ENCODE measurements around the gene CAMK2A. TPM values are rescaled to one million over a fixed set of nuclear protein-coding genes. Genes with fewer than 3 reads are reported as not detected.
A peak's percentile ranks its signal among the peaks of the same experiment; 100 is the strongest.

Gene CAMK2A
- total and polyA plus RNA-seq, 2 of the 4 experiments (the other 2 are of a cell fraction): 0.18 to 0.19 TPM

- TF ChIP-seq POLR2A (IDR thresholded peaks at IDR 0.05; ENCODE audit: low read depth, low read length) (no peak), MAFK (IDR thresholded peaks at IDR 0.05; ENCODE audit: low read depth, low read length) (peak; percentile 35; the same call in 1 of the 2 replicates), RFX5 (IDR thresholded peaks at IDR 0.05; ENCODE audit: low read depth, low read length) (no peak), ELK1 (IDR thresholded peaks at IDR 0.05; ENCODE audit: borderline replicate concordance, low read depth, low read length) (no peak)
- Histone ChIP-seq H2AFZ (replicated peaks; ENCODE audit: low read length, poor library complexity) (no peak overlapping the region), H2BK15ac (ENCODE audit: low read depth, low read length) (no peak overlapping the region), H4K5ac (ENCODE audit: low read depth, low read length) (no peak overlapping the region), H3K9me1 (ENCODE audit: insufficient read depth, low read length) (peaks cover 3% of the 10 kb centered on the region; the same call in 1 of the 2 replicates), H3K18ac (ENCODE audit: low read depth, low read length) (no peak overlapping the region), H2BK5ac (ENCODE audit: low read depth, low read length, poor library complexity, severe bottlenecking) (no peak overlapping the region), H3K23ac (ENCODE audit: low read depth, low read length) (no peak overlapping the region), H3K79me1 (ENCODE audit: low read depth in 1 of 2, low read length in 2 of 2) (no peaks in the 10 kb centered on the region), H3K36me3 (ENCODE audit: control insufficient read depth, insufficient read depth, low read length) (no peaks in the 10 kb centered on the region), H3K4ac (ENCODE audit: low read depth, low read length) (no peak overlapping the region), H3K56ac (ENCODE audit: extremely low read depth, insufficient read depth, low read length) (no peak overlapping the region), H3K27ac (ENCODE audit: insufficient read depth, low read length) (no peak overlapping the region), H3K4me1 (ENCODE audit: control insufficient read depth, insufficient read depth, low read length) (peaks cover 2% of the 10 kb centered on the region; the same call in 1 of the 2 replicates), H3K27me3 (ENCODE audit: control insufficient read depth, insufficient read depth, low read length) (no peaks in the 10 kb centered on the region), H3K9ac (ENCODE audit: low read depth, low read length) (no peak overlapping the region), H2AK5ac (ENCODE audit: low read depth, low read length) (no peak overlapping the region), H3K4me2 (ENCODE audit: low read depth, low read length) (no peak overlapping the region), H3K4me3 (ENCODE audit: insufficient read depth, low read depth, low read length) (no peak overlapping the region), H2BK20ac (ENCODE audit: low read depth, low read length) (no peak overlapping the region), H2BK120ac (ENCODE audit: low read depth, low read length) (no peak overlapping the region), H3K14ac (replicated peaks; ENCODE audit: low read depth, low read length) (no peak overlapping the region), H4K8ac (ENCODE audit: low read depth in 2 of 2, low read length in 2 of 2) (no peak overlapping the region), H3K9me3 (ENCODE audit: control insufficient read depth, insufficient read depth, low read length) (no peaks in the 10 kb centered on the region), H4K20me1 (ENCODE audit: insufficient read depth, low read length) (no peaks in the 10 kb centered on the region), H2AK9ac (replicated peaks; ENCODE audit: low read depth, low read length, poor library complexity) (no peak overlapping the region), H4K91ac (ENCODE audit: insufficient read depth, low read depth, low read length) (no peak overlapping the region)
- ChIA-PET CTCF (no interaction called here), POLR2A (ENCODE audit: unreplicated experiment) (no interaction called here)
- 60% methylated on average over 2 of the region's 4 CpGs; no CpG with 5 or more reads in 1 of the 2 experiments for WGBS, 2 experiments (ENCODE audit: extremely low coverage in 2 of 2, insufficient read length in 1 of 2)
- no peak for DNase-seq
- no peak for ATAC-seq (ENCODE audit: low read depth)
- in situ Hi-C loops (cut with MboI; ENCODE audit: low sequenced_read_pairs) (no loop called here), intact Hi-C loops (cut with micrococcal nuclease) (no loop called here), dilution Hi-C loops (cut with HindIII; ENCODE audit: low sequenced_read_pairs, unreplicated experiment) (no loop called here)
- BruUV-seq (replicated peaks): no TSS peak
These were observed 1.2 kb downstream of the CAMK2A start for GRCh38 chr5:150288361-150288760.

All from IMR-90 (cell line).